NCI-H1048 (cell line): Measurements from ENCODE around the gene CORT.
"Not testable (repeated sequence)": the region's sequence is repeated elsewhere in the genome, so short reads cannot be mapped to it uniquely, and the experiment has no call there.

Source experiments
- DNase-seq: peaks from one replicate; lab custom pipeline; 2025; lab: John Stamatoyannopoulos, UW

The CORT gene, protein sequence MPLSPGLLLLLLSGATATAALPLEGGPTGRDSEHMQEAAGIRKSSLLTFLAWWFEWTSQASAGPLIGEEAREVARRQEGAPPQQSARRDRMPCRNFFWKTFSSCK

DNA sequence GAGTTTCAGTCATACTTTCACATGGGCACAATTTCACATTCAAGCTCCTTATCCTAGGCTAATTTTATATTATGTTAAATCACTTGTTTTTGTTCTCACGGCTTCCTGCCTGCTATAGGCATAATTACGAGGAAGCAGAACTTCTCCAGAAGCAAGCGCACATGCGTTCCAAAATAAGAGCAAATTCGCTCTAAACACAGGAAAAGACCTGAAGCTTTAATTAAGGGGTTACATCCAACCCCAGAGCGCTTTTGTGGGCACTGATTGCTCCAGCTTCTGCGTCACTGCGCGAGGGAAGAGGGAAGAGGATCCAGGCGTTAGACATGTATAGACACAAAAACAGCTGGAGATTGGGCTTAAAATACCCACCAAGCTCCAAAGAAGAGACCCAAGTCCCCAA lies at the start of gene CORT:
TSS of gene CORT (plus strand) at position 281 of the 400 bp plus-strand sequence. CDS start 193 bp downstream, outside the sequence.
- no peak for DNase-seq

DNA sequence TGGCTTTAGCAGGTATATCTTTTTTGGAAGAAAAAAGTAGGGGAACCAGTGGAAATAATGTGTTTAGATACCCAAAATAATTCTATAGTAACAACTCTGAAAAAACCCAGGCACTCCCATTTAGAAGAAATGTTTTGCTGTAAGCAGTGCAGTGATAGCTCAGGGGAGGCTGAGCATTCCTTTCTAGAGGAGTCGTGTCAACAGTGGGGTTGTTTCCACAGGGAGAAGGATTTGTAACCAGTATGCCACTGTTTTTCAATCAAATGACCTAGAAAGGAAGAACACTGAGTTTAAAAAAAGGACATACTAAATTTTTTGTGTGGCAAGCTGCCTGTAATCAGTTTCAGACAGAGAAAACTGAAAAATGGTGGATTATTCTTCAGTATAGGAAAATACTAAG lies 48.5 kb upstream of the CORT start:
- no peak for DNase-seq

DNA sequence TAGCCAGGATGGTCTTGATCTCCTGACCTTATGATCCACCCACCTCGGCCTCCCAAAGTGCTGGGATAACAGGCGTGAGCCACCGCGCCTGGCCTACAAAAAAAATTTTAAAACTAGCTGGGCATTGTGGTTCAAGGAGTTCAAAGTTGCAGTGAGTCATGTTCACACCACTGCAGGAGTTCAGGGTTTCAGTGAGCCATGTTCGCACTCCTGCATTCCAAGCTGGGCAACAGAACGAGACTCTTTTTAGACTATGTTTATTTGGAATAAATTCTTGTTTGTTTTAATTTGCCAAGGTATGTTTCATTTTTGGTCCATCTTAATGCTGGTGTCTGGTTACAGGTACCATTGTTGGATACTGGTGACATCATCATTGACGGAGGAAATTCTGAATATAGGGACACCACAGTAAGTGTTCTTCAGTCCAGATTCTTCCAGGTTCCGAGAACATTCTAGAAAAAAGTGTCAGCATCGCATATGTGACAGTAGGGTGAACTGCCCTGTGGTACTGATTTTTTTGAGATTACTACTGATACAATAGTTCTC lies 47.0 kb upstream of the CORT start:
- no peak for DNase-seq

DNA sequence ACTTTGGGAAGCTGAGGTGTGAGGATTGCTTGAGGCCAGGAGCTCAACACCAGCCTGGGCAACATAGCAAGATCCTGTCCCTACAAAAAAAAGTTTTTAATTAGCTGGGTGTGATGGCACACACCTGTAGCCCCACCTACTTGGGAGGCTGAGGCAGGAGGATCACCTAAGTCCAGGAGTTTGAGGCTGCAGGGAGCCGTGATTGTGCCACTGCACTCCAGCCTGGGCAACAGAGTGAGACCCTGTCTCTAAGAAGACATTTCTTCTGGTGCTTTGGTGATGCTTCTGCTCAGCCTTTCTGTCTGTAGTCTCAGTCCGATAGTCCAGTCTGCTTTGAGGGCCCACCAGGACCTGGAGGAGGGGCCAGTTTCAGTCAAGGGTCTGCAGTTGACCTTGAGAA lies 42.6 kb upstream of the CORT start:
- no peak for DNase-seq

DNA sequence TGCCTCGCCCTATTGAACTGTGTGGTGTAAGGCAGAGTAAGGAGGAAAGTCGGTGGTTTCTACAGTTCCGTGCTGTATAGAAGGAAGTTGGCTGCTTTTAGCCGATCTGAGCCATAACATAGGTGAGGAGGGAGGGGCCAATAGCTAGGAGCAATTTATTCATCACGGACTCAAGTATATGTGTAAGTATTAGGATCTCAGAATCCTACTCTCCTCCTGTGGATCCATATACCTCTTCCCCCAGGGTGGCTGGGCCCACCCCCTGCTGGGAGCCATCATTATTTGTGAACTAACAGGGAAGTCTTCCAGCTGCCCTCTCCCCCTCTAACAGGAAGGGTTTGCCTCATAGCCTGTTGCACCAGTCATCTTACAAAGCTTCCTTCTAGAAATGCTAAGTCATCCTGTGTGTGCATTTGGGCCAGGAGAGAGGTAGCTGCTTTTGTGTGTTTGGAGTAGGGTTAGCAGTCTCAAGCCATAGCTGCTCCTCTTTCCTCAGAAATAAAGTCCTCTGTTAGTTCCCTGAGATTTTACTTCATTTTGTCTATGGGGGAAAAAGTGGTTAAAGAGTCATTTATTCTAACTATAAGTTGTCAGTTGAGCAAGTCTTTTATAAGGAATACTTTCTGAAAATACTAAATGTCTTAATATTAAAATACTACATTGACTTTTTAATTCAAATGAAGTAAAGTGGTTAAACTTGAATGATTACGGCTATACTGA lies 34.5 kb upstream of the CORT start:
- DNase-seq, result no peak

DNA sequence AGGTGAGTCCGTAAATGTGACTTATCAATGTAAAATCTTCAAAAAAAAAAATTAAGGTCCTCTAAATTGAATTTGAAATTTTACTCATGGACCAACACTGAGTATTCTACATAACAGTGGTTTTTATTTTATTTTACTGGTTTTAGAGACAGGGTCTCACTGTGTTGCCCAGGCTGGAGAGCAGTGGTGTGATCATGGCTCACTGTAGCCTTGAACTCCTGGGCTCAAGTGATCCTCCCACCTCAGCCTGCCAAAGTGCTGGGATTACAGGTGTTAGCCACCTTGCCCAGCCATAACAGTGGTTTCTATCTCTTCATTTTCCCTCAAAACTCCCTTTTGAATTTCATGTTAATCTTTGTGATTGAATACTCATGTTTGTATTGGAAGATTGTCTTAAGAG lies 33.9 kb upstream of the CORT start:
- DNase-seq, result not testable (repeated sequence)

DNA sequence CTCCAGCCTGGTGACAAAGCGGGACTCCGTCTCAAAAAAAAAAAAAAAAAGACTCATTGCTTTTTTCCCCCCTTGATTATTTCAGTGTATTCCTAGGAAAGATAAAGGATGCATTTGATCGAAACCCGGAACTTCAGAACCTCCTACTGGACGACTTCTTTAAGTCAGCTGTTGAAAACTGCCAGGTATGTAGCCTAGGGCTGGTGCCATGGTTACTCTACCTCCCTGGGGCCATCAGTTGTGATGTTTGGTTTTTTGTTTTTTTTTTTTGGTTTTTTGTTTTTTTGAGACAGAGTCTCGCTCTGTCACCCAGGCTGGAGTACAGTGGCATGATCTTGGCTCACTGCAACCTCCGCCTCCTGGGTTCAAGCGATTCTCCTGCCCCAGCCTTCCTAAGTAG lies 31.1 kb upstream of the CORT start:
- not testable (repeated sequence) for DNase-seq

DNA sequence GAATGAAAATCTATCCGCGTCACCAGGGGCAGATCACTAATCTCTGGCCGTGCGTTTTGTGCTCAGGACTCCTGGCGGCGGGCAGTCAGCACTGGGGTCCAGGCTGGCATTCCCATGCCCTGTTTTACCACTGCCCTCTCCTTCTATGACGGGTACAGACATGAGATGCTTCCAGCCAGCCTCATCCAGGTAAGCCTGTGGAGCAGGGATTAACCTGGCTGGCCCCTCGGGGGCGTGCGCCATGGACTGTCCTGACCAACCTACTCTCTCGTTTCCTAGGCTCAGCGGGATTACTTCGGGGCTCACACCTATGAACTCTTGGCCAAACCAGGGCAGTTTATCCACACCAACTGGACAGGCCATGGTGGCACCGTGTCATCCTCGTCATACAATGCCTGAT lies 30.5 kb upstream of the CORT start:
- no peak for DNase-seq

DNA sequence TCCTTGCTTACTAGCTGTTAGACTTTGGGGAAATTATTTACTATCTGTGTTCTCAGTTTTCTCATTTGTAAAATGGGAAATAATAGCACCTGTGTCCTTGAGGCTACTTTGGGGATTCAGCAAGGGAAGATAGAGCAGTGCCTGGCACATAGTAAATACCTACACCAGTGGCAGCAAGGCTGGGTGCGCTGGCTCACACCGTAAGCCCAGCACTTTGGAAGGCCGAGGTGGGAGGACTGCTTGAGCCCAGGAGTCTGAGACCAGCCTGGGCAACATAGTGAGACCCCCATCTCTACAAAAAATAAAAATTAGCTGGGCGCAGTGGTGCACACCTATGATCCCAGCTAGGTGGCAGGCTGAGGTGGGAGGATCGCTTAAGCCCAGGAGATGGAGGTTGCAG lies 28.2 kb upstream of the CORT start:
- no peak for DNase-seq

DNA sequence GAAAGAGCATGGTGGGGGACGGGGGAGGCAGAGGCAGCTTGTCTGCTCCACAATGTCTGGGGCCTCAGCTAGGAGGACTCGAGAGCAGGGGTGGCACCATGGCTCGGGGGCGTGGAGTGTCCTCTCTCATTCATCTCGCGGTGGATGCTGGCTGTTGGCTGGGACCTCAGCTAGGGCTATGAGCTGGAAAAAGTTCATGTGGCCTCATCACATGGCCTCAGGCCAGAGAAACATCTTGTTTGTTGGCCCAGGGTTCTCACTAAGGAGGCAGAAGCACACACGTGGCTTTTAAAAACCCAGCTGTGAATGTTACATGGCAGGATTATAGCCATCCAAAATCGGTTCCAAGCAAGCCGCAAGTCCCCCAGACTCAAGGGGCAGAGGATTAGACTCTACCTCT lies 25.8 kb upstream of the CORT start:
- no peak for DNase-seq

DNA sequence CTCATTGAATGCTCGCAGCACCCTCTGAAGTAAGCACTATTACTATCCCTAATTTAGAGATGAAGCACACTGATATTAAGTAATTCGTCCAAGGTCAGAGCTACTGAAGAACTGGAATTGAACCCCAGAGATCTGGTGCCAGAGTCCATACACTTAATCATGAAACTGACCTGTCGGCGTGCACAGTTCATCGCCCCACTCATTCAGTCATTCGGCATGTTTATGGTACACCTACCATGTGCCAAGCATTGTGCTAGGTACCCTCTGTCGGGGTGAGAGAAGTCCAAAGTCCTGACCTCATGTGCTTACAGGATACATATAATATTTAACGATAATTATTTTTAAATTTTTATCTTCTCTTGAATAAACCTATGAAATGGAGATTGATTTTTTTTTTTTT lies 25.2 kb upstream of the CORT start:
- no peak for DNase-seq

DNA sequence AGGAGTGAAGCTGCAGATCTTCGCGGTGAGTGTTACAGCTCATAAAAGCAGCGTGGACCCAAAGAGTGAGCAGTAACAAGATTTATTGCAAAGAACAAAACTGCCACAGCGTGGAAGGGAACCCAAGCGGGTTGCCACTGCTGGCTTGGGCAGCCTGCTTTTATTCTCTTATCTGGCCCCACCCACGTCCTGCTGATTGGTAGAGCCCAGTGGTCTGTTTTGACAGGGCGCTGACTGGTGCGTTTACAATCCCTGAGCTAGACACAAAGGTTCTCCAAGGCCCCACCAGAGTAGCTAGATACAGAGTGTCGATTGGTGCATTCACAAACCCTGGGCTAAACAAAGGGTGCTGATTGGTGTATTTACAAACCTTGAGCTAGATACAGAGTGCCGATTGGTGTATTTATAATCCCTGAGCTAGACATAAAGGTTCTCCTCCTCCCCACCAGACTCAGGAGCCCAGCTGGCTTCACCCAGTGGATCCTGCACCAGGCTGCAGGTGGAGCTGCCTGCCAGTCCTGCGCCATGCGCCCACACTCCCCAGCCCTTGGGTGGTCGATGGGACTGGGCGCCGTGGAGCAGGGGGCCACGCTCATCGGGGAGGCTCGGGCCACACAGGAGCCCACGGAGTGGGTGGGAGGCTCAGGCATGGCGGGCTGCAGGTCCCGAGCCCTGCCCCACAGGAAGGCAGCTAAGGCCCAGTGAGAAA lies 23.9 kb upstream of the CORT start:
- DNase-seq, result not testable (repeated sequence)

DNA sequence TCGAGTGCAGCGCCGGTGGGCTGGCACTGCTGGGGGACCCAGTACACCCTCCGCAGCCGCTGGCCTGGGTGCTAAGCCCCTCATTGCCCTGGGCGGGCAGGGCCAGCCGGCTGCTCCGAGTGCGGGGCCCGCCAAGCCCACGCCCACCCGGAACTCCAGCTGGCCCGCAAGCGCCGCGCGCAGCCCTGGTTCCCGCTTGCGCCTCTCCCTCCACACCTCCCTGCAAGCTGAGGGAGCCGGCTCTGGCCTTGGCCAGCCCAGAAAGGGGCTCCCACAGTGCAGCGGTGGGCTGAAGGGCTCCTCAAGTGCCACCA lies 23.3 kb upstream of the CORT start:
- not testable (repeated sequence) for DNase-seq

DNA sequence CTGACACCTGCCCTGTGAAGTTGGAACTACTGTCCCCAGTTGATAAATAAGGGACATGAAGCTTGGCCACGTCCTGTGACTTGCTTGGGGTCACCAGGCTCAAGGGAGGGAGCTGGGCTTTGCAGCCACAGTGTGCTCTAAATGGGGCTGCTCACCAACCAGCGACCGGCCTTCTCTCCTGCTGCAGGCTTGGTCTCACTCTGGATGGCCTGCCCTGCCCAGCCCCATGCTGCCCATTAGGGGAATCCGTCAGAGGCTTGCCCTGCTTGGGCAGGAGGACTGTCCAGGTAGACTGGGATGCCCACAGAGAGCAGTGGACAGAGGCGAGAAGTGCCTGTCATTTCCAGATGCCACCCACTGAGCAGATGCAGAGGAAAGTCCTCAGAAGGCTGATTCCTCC lies 20.8 kb upstream of the CORT start:
- no peak for DNase-seq

DNA sequence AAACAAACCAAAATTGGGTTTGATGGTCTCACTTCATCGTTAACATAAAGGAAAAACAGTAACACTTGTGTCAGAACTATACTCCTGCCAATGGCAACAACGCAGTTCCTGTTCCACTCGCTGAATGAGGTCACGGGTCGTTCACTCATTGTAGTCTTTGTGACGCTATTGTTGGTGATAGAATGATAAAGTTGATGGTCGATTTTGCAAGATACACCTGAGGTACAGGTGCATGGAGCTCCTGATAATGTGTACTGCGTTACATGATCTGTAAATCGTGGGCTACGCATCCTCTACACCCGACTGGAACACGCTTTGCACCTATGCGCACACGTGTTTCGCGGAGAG lies 20.0 kb upstream of the CORT start:
- no peak for DNase-seq

DNA sequence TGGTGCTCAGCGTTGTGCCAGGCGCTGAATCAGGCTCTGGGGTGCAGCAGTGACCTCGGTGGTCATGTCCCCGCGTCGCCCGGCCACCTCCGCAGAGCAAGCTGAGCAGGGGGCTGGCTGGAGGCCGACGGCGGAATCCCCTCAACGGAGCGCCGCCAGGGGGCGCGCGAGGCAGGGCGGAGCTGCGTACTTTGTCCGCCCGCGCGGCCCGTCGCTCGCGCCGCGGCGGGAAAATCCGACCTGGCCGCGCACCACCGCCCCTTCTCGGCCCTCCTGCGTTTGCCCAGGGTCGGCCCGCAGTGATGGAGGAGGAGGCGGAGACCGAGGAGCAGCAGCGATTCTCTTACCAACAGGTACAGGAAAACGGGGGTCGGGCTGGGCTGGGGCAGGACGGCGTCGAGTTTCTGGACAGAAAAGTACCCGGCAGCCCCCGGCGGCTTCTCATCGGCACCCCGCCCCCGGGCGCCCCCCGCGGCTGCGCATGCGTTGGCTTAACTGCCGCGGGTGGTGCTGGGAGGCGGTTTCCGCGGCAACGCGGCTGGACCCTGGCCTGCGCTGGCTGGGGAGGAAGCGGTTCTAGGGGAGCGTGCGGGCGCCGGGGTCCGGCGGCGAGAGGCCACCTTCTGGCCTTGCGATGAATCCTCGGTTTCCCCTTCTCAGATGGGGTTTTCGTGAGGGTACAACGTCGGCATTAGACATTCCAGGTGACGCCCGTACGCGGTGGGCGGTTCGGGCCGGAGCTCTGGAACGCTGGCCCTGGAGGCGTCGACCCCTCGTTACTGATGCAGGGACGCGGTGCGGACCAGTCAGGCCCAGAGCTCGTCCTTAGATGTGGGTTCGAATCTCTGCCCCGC lies 19.4 kb upstream of the CORT start, which contains the start of gene CENPS:
TSS of gene CENPS (plus strand) at position 218 of the 854 bp plus-strand sequence. CDS start at position 303, 85 bp downstream.
- peak; percentile 69 for DNase-seq

DNA sequence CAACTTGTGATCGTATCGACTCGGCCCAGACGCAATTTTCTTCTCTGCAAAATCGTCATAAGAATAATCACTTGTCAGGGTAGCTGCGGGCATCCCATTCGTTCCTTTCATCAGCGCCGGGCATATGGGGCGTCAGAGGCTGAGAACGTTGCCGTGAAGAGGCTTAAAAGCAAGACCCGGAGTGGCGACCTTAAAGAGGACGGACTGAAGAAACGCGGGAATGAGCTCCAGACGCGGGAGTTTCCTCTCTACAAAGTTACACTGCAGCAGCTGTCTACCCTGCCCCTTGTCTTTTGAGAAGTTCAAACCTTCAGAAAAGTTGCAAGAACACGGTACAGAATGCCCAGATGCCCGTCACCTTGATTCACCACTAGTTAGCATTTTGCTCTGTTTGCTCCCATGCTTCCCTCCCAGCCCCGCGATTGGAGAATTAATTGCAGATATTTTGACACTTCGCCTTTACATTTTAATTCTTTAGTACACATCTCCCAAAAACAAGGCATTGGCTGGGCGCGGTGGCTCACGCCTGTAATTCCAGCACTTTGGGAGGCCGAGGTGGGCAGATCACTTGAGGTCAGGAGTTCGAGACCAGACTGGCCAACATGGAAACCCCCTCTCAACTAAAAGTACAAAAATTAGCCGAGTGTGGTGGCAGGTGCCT lies 18.6 kb upstream of the CORT start:
- DNase-seq, result no peak

DNA sequence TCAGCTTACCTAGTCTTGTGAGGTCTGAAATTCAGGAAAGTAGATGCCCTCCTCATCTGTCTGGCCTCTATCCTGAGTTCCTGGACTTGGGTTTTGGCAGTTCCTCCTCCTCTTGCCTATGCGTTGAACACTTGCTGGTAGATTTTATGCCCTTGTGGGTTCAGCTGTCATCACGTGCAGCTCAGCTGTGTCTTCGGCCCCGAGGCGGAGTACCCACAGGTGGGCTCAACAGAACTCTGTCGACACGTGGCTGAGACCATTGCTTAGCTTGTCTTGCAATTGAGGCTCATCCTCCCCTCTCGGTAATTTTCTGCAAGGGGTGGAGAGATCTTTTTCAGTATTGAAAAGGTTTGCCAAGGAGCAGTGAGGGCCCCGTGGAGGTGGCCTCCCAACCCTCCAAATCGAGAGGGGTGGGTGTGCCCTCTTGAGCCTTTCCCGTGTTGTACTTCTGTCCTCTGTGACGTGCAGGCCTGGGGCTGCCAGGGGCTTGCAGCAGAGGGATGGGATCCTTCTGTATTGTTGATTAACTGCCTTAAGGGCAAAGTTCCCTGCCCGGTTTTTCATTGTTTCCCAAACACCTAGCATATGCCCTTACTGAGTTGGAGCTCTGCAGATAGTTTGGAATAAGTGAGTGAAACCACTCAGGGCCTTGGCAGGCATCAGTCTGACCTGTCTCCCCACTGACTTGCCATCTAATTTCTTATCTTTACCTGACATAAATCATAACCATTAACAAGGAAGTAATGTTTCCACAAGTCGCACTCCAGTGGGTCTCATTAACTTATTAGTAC lies 16.7 kb upstream of the CORT start:
- DNase-seq, result no peak

DNA sequence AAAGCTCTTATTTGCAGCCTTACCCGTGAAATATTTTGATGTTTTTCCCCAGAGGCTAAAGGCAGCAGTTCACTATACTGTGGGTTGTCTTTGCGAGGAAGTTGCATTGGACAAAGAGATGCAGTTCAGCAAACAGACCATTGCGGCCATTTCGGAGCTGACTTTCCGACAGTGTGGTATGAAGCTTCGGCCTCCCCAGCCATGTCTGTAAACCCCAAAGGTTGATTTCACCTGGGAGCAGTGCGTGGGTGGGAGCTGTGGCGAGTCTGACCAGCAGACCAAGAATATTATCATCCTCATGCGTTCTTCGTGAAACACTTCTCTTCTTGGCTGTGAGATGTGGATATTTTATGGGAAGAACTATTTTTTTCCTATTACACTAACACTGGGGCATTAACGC lies 16.0 kb upstream of the CORT start:
- no peak for DNase-seq

DNA sequence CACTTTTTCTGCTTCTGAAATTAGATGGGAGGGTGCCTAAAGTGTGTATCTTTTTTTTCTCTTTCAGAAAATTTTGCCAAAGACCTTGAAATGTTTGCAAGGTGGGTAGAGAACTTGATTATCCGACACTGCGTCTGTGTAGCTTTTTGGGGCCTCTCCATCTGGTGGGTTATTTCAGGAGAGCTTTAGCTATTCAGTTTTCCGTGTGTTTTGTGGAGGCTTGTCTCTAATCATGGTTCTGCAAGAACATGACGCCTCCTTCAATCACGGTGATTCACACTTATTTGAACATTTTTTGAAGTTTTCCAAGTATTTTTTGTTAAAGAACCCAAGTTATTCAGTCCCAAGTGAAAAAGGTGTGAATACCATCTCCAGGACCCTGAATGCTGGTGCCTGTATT lies 15.2 kb upstream of the CORT start:
- no peak for DNase-seq

DNA sequence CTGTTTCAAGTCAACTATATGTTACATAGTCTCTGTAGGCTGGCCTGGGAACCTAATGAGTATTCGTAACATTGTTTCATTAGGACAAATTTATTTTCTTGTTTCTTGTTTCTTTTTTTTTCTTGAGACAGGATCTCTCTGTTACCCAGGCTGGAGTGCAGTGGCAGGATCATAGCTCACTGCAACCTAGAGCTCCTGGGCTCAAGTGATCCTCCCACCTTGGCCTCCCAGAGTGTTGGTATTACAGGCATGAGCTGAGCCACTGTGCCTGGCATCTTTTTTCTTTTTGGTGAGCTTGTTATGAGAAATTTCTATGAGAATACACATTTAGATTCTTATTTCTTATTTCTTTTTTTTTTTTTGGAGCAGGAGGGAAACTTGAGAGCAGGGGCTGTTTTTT lies 12.8 kb upstream of the CORT start:
- no peak for DNase-seq
